Gastrocnemius medialis (tissue), 4 donors: ENCODE results near the gene COL23A1.

Experiments used
- CTCF ChIP-seq, 5 experiments: fragments of 450-650 bp in 3 of 5; fragments of 200-600 bp in 2 of 5; sonication (generic) in 2 of 5; IDR thresholded peaks in 4 of 5; conservative IDR thresholded peaks in 1 of 5; 1 replicate in 4 of 5; 2 replicates in 1 of 5; pipeline ENCODE4 v1.5.1; 2016 to 2019; ENCODE audit warnings: antibody characterized with exemption in 5 of 5, mild to moderate bottlenecking in 3 of 5, moderate library complexity in 3 of 5
- POLR2A ChIP-seq, 2 donors: fragments of 450-650 bp; IDR thresholded peaks; one replicate each; pipeline ENCODE4 v1.6.1; 2017; ENCODE audit warnings: antibody characterized with exemption in 2 of 2, mild to moderate bottlenecking in 2 of 2, moderate library complexity in 2 of 2

GRCh38 chr5:178429491-178430185 is 160.6 kb downstream of the COL23A1 start:
- no peak for TF ChIP-seq CTCF (IDR thresholded peaks at IDR 0.05 in 4 of 5, conservative IDR thresholded peaks at IDR 0.05 in 1 of 5)
- TF ChIP-seq POLR2A (IDR thresholded peaks at IDR 0.05): no peak
